ENCODE results near the gene ADK.
"Not testable (repeated sequence)": the region's sequence is repeated elsewhere in the genome, so short reads cannot be mapped to it uniquely, and the experiment has no call there.

ADK gene

DNA sequence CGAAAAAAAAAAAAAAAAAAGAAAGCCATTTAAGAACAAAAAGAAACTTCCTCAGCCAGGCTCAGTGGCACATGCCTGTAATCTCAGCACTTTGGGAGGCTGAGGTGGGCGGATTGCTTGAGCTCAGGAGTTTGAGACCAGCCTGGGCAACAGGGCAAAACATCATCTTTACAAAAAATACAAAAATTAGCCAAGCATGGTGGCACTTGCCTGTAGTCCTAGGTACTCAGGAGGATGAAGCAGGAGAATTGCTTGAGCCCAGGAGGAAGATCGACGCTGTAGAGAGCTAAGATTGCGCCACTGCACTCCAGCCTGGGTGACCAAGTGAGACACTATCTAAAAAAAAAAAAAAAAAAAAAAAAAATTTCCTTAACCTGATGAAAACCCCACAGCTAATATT, 12.4 kb upstream of the ADK start:
- intact Hi-C loops (cut with DNase I); DNase-seq: not testable (repeated sequence)

GRCh38 chr10:74139981-74140380, 11.0 kb upstream of the ADK start:
- intact Hi-C loops (cut with DNase I), result no loop called here
- DNase-seq, result no peak

DNA sequence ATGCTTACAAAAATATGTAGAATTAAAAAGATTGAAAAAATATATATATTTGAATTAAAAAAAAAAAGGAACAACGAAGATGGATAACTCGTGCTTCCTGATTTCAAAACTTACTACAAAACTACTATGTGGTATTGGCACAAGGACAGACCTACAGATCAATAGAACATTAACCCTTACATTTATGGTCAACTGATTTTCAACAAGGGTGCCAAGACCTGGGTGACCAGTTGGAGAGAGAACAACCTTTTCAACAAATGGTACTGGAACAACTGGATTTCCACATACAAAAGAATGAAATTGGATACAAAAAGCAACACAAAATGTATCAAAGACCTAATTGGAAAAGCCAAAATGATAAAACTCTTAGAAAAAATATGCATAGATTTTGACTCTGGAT, 10.5 kb upstream of the ADK start:
- intact Hi-C loops (cut with DNase I), result no loop called here
- DNase-seq, result no peak

GRCh38 chr10:74145133-74145532, 5.9 kb upstream of the ADK start:
- DNase-seq, result no peak

GRCh38 chr10:74146980-74147379, 4.0 kb upstream of the ADK start:
- intact Hi-C loops (cut with DNase I); DNase-seq: not testable (repeated sequence)

More at GRCh38 chr10:74145133-74145532, 5.9 kb upstream of the ADK start:
- intact Hi-C loops (cut with DNase I), result no loop called here

- intact Hi-C loops (cut with DNase I), result loop anchor here (2.0 kb wide), 1 partner anchor 26 kb away; no protein-coding TSS in a partner anchor
These were observed 624 bp upstream of the ADK start, which contains the start of gene AP3M1 for GRCh38 chr10:74150204-74150989. AP3M1 (minus strand) TSS chr10:74150828; CDS start chr10:74138379, 12,449 bp downstream.

DNA sequence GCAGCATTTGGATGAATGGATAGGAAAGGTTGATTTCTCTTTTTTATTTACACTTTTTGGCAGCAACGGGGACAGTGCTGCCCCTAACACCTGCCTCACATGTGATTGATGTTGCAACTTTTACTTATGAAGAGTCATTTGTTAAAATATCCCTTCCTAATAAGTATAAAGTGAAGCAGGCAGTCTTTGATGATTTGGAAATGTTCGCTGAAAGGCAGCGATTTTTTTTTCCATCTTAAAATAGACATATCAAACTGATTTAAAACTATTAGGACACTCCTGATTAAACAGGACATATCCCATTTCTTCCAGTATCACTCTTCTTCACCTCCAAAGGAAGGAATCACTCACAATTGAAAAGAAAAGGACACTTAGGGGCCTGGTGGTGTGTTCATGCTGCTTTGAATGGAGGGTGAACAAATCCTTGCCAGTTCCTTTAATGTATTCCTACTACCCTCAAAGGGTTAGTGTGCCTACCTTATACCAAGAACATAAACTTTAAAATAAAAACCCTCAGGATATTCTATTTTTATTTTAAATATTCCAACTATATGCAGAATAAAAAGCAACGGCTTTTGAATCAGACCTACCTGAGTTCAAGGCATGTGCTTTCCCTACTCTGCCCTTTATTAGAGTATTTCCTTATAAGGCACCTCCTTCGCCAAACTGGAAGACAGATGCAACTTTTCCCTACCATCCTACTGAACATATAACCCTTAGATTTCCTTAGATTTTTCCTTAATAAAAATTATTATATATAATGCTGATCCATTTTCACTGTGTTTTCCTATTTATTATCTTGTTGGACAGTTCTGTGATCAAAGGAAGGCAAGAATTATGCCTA, 1.1 kb downstream of the ADK start:
- no peak for DNase-seq
- intact Hi-C loops (cut with DNase I), result loop anchor here (2.0 kb wide), 1 partner anchor 25 kb away; no protein-coding TSS in a partner anchor

More at GRCh38 chr10:74150204-74150989, 624 bp upstream of the ADK start, which contains the start of gene AP3M1:
- peak; percentile 73 to 95 (median 86) for DNase-seq

DNA sequence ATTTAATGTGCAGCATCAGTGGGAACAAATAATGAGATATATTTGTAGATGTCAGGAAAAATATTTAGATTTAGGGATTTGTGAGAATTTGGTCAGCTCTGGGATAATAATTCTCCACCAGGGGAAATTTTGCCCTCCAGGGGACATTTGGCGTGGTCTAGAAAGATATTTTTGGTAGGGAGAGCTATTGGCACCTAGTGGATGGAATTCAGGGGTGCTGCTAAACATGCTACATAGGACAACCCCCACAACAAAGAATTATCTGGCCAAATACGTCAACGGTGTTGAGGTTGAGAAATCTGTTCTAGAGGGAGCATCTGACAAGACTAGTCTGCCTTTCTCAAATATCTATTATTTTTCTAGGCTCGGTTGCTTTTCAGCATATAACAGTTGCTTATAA, 2.1 kb downstream of the ADK start:
- no peak for DNase-seq
- intact Hi-C loops (cut with DNase I), result no loop called here

GRCh38 chr10:74153676-74154075, 2.7 kb downstream of the ADK start:
- DNase-seq, result no peak
- intact Hi-C loops (cut with DNase I), result no loop called here

GRCh38 chr10:74156919-74157289, 5.9 kb downstream of the ADK start:
- intact Hi-C loops (cut with DNase I), result no loop called here
- peak in 1 of 42 donors; percentile 24 for DNase-seq

DNA sequence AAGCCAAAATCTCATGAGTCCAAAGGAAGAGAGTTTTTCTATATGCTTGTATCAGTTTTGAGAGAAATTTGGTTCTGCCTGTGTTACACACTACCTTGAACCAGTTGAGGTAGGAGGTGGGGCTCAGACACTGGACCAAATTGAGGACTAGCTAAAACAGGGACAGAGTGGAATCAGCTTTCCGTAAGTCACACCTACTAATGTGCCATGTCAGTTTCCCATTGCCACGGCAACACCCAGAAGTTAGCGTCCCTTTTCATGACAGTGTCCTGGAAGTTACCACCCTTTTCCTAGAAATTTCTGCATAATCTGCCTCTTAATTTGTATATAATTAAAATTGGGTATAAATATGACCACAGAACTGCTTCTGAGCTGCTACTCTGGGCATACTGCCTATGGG, 9.0 kb downstream of the ADK start:
- intact Hi-C loops (cut with DNase I), result no loop called here
- no peak for DNase-seq

DNA sequence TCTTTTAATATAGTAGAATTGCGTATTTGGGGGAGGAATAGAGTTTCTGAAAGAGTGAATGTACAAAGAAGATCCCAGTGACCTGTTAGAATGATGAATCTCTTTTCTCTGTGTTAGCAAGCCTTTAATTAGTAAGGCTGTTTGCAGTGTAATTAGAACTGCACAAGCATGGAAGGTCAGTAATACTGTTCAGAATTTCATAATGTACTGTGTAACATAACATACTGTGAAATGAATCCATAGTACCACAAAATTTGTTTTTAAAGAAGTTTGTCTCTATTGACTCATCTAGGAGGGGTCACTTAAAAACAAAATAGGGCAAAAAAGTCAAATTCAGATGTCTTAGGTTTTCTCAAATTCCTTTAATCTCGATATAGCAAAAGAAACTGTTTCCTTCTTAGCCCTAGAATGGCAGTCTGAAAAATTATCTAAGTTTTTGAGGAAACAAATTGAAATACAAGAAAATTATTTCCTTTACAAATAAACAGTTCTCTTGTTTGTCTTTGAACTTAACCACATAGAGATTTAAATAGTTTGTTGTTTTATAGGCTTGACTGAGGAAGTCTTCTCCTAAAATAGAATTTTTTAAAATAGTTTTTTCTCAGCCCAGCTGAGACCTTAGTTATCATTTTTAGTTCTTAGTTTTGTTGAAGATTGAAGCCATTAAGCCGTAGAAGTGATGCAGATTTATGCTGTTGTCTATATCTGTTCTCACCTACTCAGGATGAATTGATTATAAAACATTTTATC, 12.5 kb downstream of the ADK start:
- intact Hi-C loops (cut with DNase I), result no loop called here
- DNase-seq, result no peak

- no peak for DNase-seq
- intact Hi-C loops (cut with DNase I), result no loop called here
These were observed 13.9 kb downstream of the ADK start for GRCh38 chr10:74164716-74165529.

DNA sequence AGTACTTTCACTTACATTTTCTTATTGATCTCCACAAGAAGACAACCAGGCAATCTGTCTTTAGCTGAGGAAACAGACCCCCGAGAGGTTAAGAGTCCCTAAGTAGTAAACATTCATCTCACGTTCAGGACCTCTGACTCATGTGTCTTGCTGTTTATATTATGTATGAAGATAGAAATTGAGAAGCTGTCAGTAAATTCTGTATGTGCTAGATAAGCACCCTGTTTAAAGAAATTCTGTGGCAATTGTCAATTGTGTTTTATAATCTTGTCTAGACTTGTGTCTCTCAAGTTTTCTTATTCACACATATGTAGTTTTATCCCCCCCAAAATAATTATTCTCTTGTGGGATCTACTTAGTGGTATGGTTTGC, 14.5 kb downstream of the ADK start:
- intact Hi-C loops (cut with DNase I), result no loop called here
- no peak for DNase-seq

GRCh38 chr10:74167443-74167842, 16.4 kb downstream of the ADK start:
- no peak for DNase-seq
- intact Hi-C loops (cut with DNase I), result no loop called here

DNA sequence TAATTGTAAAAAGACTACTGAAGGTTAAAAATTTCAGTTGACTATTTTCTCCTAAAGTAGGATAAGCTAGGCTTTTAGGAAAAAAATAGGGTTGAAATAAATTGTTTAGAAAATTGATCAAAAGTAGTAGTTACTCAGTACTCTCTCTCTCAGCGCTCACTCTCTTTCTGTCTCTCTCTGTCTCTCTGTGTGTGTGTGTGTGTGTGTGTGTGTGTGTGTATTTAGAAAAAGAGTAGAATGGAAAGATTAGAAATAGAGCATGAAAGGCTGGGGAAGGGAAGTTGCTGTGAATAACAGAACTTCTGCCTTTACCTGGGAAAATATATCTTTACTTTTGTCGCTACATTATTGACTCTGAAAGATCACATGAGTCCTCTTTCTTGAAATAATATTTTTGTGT, 20.6 kb downstream of the ADK start:
- no peak for DNase-seq
- intact Hi-C loops (cut with DNase I), result no loop called here

DNA sequence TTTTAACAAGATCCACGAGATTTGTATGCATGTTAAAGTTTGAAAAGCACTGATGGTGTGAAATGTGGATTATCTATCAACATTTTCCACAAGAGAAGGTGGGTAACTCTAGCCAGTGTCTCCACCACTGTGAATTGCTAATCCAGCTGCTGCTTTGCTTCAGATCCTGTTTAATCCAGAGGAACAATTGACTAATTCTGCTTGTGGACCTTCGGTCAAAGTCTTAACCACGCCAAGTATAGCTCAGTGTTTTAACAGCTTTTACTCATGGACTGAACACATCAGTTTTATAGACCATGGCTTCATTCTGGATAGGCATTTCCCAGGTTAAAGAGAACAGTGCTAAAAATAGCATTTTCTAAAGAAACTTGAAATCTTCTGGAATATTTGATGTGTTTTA, 23.5 kb downstream of the ADK start:
- DNase-seq, result no peak
- intact Hi-C loops (cut with DNase I), result no loop called here

DNA sequence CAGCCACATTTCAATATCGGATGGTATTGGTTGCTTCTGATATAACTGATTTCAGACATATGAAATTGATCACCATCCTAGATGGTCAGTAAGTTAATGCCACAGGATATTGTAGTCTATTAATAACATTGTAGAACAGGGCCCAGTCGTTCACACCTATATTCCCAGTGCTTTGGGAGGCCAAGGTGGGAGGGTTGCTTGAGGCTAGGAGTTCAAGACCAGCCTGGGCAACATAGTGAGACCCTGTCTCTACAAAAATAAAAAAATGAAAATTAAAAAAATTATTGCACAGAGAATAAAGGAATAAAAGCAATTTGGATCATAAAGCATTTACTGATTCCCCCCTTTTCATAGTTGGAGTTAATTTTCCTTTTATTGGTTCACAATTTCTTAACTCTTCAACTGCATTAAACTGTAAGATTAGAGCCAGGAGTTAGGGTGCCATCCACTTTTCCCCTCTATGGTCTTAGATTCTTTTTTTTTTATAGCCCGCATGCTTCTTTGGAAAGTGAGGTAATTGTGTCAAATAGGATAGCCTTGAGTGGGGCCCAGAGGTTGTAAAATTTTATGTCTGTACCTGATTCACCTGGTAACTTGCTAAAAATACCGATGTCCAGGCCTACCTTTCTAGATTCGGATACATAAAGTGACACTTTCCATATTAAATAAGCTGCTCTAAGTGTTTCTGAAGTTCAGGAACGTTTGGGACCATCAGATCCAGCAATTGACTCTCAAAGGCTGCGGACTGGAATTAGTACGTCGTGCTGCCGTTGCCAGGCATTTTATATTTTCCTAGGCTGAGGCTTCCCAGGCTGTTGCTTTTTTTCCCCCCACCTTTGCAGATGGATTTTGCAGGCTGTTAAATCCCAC, 24.7 kb downstream of the ADK start:
- DNase-seq, result no peak
- intact Hi-C loops (cut with DNase I), result loop anchor here (2.0 kb wide), 1 partner anchor 25 kb away; the partner anchor contains the start of genes ADK and AP3M1
